ENCODE results near the gene HLF. TPM values are rescaled to one million over a fixed set of nuclear protein-coding genes. Genes with fewer than 3 reads are reported as not detected.

Gene HLF
- total RNA-seq, 1 experiment from 2014 or later, result not detected

GRCh38 chr17:55330344-55330933 lies 65.7 kb downstream of the HLF start:
- Histone ChIP-seq H3K9me2 (ENCODE audit: insufficient read depth) (no peaks in the 10 kb centered on the region), H3K79me2 (ENCODE audit: low read depth) (no peaks in the 10 kb centered on the region), H3F3A (ENCODE audit: insufficient read depth, low read depth) (no peaks in the 10 kb centered on the region), H2AFZ (no peak overlapping the region), H3K27me3 (ENCODE audit: insufficient read depth, low read depth) (no peaks in the 10 kb centered on the region), H3K36me3 (ENCODE audit: low read depth) (no peaks in the 10 kb centered on the region), H3K9me3 (ENCODE audit: insufficient read depth, low read depth) (no peaks in the 10 kb centered on the region), H3K27ac (no peak overlapping the region), H3K4me3 (no peak overlapping the region), H4K20me1 (ENCODE audit: insufficient read depth) (no peaks in the 10 kb centered on the region), H3K4me1 (replicated peaks; ENCODE audit: insufficient read depth) (peaks cover 18% of the 10 kb centered on the region), H3K4me2 (no peak overlapping the region)
- BruUV-seq (replicated peaks), result no TSS peak
- POLR2A ChIA-PET (ENCODE audit: unreplicated experiment), result no interaction called here
- TF ChIP-seq CTCF (conservative IDR thresholded peaks at IDR 0.05) (no peak), EZH2 (IDR thresholded peaks at IDR 0.05; ENCODE audit: low read depth) (no peak)
- CTCF ChIA-PET, result no interaction called here
- intact Hi-C loops (cut with micrococcal nuclease; ENCODE audit: unreplicated experiment), result no loop called here
- DNase-seq, result no peak

DNA sequence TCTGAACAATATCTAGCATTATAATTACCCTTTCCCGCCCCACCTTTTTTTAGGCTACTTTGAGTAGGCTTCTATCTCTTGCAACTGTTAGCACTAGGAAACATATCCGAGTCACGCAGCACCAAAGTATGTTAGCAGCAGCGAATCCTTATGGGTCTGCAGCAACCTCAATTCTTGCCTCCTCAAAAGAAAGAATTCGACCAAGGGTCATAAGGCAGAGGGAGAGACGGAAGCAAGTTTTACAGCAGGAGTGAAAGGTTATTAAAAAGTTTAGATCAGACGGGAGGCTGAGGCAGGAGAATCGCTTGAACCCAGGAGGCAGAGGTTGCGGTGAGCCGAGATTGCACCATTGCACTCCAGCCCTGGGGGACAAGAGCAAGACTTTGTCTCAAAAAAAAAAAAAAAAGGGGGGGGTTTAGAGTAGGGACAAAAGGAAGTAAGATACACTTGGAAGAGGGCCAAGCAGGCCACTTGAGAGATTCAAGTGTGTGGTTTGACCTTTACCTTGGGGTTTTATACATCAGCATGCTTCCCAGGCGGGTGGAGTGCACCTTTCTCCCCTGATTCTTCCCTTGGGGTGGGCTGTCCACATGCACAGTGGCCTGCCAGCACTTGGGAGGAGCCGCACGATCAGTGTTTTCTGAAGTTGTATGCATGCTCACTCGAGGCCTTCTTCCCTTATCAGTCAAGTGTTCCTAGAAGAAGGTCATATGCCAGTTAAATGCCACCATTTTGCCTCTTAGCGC lies 67.7 kb downstream of the HLF start:
- Histone ChIP-seq H3F3A (ENCODE audit: insufficient read depth, low read depth) (no peaks in the 10 kb centered on the region), H3K4me2 (peak overlapping the region; percentile 10; the same call in 1 of the 2 replicates), H3K4me3 (no peak overlapping the region), H4K20me1 (ENCODE audit: insufficient read depth) (no peaks in the 10 kb centered on the region), H3K79me2 (ENCODE audit: low read depth) (no peaks in the 10 kb centered on the region), H3K36me3 (ENCODE audit: low read depth) (no peaks in the 10 kb centered on the region), H2AFZ (no peak overlapping the region), H3K4me1 (replicated peaks; ENCODE audit: insufficient read depth) (peaks cover 16% of the 10 kb centered on the region), H3K27ac (no peak overlapping the region), H3K9me2 (ENCODE audit: insufficient read depth) (no peaks in the 10 kb centered on the region), H3K9me3 (ENCODE audit: insufficient read depth, low read depth) (no peaks in the 10 kb centered on the region), H3K27me3 (ENCODE audit: insufficient read depth, low read depth) (no peaks in the 10 kb centered on the region)
- no peak for TF ChIP-seq EZH2 (IDR thresholded peaks at IDR 0.05; ENCODE audit: low read depth)
- TF ChIP-seq CTCF (conservative IDR thresholded peaks at IDR 0.05), result no peak
- no TSS peak for BruUV-seq (replicated peaks)
- DNase-seq, result peak; percentile 11 to 60
- ChIA-PET CTCF (no interaction called here), POLR2A (ENCODE audit: unreplicated experiment) (no interaction called here)
- intact Hi-C loops (cut with micrococcal nuclease; ENCODE audit: unreplicated experiment), result no loop called here

DNA sequence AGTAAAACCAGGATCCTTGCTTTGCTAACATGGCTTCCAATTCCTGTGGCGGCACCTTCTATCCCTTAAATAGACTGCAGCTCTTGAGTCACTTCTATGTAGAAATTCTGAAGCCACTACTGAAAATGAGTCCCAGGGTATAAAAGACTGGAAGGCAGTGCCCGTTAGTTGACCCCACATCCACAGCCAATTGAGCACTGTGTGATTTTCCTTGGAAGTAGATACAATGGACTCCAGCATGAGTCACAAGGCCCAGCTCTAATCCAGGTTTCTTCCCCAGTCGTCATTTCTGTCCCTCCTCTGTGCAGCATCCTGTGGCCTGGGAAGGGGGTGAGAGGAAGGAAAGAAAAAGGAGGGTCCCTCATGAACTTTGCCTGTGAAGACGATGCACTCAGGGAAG lies 69.5 kb downstream of the HLF start:
- BruUV-seq (replicated peaks), result no TSS peak
- Histone ChIP-seq H3K4me1 (replicated peaks; ENCODE audit: insufficient read depth) (peaks cover 11% of the 10 kb centered on the region), H3K4me3 (no peak overlapping the region), H3K27me3 (ENCODE audit: insufficient read depth, low read depth) (peaks cover 3% of the 10 kb centered on the region), H3K79me2 (ENCODE audit: low read depth) (no peaks in the 10 kb centered on the region), H3K9me2 (ENCODE audit: insufficient read depth) (no peaks in the 10 kb centered on the region), H3K4me2 (no peak overlapping the region), H4K20me1 (ENCODE audit: insufficient read depth) (no peaks in the 10 kb centered on the region), H3F3A (ENCODE audit: insufficient read depth, low read depth) (no peaks in the 10 kb centered on the region), H3K27ac (no peak overlapping the region), H2AFZ (no peak overlapping the region), H3K36me3 (ENCODE audit: low read depth) (no peaks in the 10 kb centered on the region), H3K9me3 (ENCODE audit: insufficient read depth, low read depth) (no peaks in the 10 kb centered on the region)
- intact Hi-C loops (cut with micrococcal nuclease; ENCODE audit: unreplicated experiment), result no loop called here
- TF ChIP-seq CTCF (conservative IDR thresholded peaks at IDR 0.05) (no peak), EZH2 (IDR thresholded peaks at IDR 0.05; ENCODE audit: low read depth) (no peak)
- CTCF ChIA-PET, result no interaction called here
- DNase-seq, result no peak
- POLR2A ChIA-PET (ENCODE audit: unreplicated experiment), result no interaction called here

All from PC-9 (cell line).